K562 (cell line): ENCODE data around the gene SIGLEC9. TPM values are rescaled to one million over a fixed set of nuclear protein-coding genes. Genes with fewer than 3 reads are reported as not detected.

Experiments
- ATAC-seq: fragments of 200-7000 bp; cut with Tn5 transposase; 3 replicates; pipeline ENCODE4 v1.9.1; 2020; ENCODE audit warnings: moderate library complexity
- BruUV-seq: library from RNA; stranded (reverse); fragments of 400-500 nt; replicated peaks from 2 replicates; lab custom pipeline; 2021; lab: Mats Ljungman, UMichigan
- CTCF ChIA-PET: fragments of 300-600 bp; formaldehyde crosslinking; extraction: SDS; loops from one replicate; lab custom pipeline; 2021; ENCODE audit warnings: low intra/inter-chr PET ratio; lab: Yijun Ruan, JAX
- POLR2A ChIA-PET: fragments of 300-600, 350-650 bp; sonication (Branson Sonifier 250); formaldehyde crosslinking; extraction: SDS; loops from one replicate; lab custom pipeline; 2021; ENCODE audit warnings: antibody characterized with exemption, inconsistent platforms; lab: Yijun Ruan, JAX
- DNase-seq, 4 experiments: peaks; one replicate each; pipeline versions ENCODE4 v3.0.0 to v3.0.0-alpha.2; 2011 to 2018; ENCODE audit warnings: low spot score in 3 of 4, mixed read lengths in 3 of 4; ENCODE audit errors: extremely low read depth in 1 of 4
- FAIRE-seq: peaks from 2 replicates; lab custom pipeline; 2011; peaks lifted over from hg19 to GRCh38; lab: Jason Lieb, UNC
- H2AFZ ChIP-seq: 2 replicates; pipeline ENCODE4 v1.6.0; 2011; ENCODE audit warnings: low read depth, low read length, control low read depth, inconsistent platforms
- H3K27ac ChIP-seq: fragments of 200-600 bp; 3 replicates; pipeline ENCODE4 v1.8.0; 2011; ENCODE audit warnings: low read depth, mild to moderate bottlenecking, control low read depth, inconsistent platforms, low read length, moderate library complexity, mixed read lengths; ENCODE audit errors: extremely low read depth
- H3K27me3 ChIP-seq, 2 experiments: fragments of 300-600 bp in 1 of 2; 2 replicates in 1 of 2; 3 replicates in 1 of 2; pipeline versions ENCODE4 v1.6.0 to v1.8.0; 2011; ENCODE audit warnings: inconsistent platforms in 2 of 2, low read length in 2 of 2, mild to moderate bottlenecking in 1 of 2, mixed read lengths in 1 of 2, moderate library complexity in 1 of 2; ENCODE audit not compliant: control insufficient read depth in 2 of 2, insufficient read depth in 2 of 2
- H3K36me3 ChIP-seq: fragments of 300-600 bp; 3 replicates; pipeline ENCODE4 v1.8.0; 2011; ENCODE audit warnings: mild to moderate bottlenecking, low read length, inconsistent platforms; ENCODE audit not compliant: control insufficient read depth, insufficient read depth
- H3K4me1 ChIP-seq, 2 experiments: fragments of 200-600 bp in 1 of 2; replicated peaks in 1 of 2; 2 replicates in 1 of 2; 3 replicates in 1 of 2; pipeline versions ENCODE4 v1.5.1 to v1.8.0; 2011; ENCODE audit warnings: inconsistent platforms in 2 of 2, low read length in 2 of 2, mild to moderate bottlenecking in 1 of 2, mixed read lengths in 1 of 2, moderate library complexity in 1 of 2; ENCODE audit not compliant: control insufficient read depth in 2 of 2, insufficient read depth in 2 of 2
- H3K4me2 ChIP-seq: 2 replicates; pipeline ENCODE4 v1.6.1; 2011; ENCODE audit warnings: low read length, control low read depth, inconsistent platforms, mixed read lengths; ENCODE audit not compliant: insufficient read depth
- H3K4me3 ChIP-seq: fragments of 200-600 bp; sonication (generic), shearing (Covaris generic); 2 replicates; pipeline ENCODE4 v1.5.1; 2016; ENCODE audit warnings: control low read depth, inconsistent platforms
- H3K79me2 ChIP-seq: fragments of 200-600 bp; 3 replicates; pipeline ENCODE4 v1.8.0; 2011; ENCODE audit warnings: low read length, inconsistent platforms; ENCODE audit not compliant: control insufficient read depth, insufficient read depth
- H3K9ac ChIP-seq, 2 experiments: 2 replicates each; pipeline versions ENCODE4 v1.6.0 to v1.6.1; 2011; ENCODE audit warnings: low read depth in 2 of 2, low read length in 2 of 2, control low read depth in 1 of 2, inconsistent platforms in 1 of 2, mild to moderate bottlenecking in 1 of 2, mixed read lengths in 1 of 2; ENCODE audit not compliant: insufficient read depth in 1 of 2
- H3K9me1 ChIP-seq: one replicate; pipeline ENCODE4 v1.6.0; 2011; ENCODE audit warnings: inconsistent platforms, mild to moderate bottlenecking, low read length, moderate library complexity; ENCODE audit not compliant: control insufficient read depth, insufficient read depth
- H3K9me3 ChIP-seq: replicated peaks from 2 replicates; pipeline ENCODE4 v1.5.1; 2011; ENCODE audit warnings: low read depth, low read length, inconsistent platforms; ENCODE audit not compliant: control insufficient read depth, insufficient read depth
- H4K20me1 ChIP-seq: replicated peaks from 2 replicates; pipeline ENCODE4 v1.6.1; 2011; ENCODE audit warnings: low read length, inconsistent platforms, mixed read lengths; ENCODE audit not compliant: control insufficient read depth, insufficient read depth
- L3MBTL2 ChIP-seq: fragments of 450-650 bp; IDR thresholded peaks from 2 replicates; pipeline ENCODE4 v1.6.1; 2016; ENCODE audit warnings: mild to moderate bottlenecking, moderate library complexity
- POLR2AphosphoS2 ChIP-seq: IDR thresholded peaks from 2 replicates; pipeline ENCODE4 v1.6.1; 2012; ENCODE audit warnings: low read length, improper control_type of control experiment
- PTBP1 ChIP-seq: fragments of 200-400 bp; formaldehyde crosslinking; IDR thresholded peaks from 2 replicates; pipeline ENCODE4 v1.6.1; 2017; ENCODE audit warnings: low read depth, low read length
- STAT5A ChIP-seq: IDR thresholded peaks from 2 replicates; pipeline ENCODE4 v1.6.1; 2012; ENCODE audit warnings: low read length, inconsistent platforms, borderline replicate concordance
- ZBED1 ChIP-seq: IDR thresholded peaks from 2 replicates; pipeline ENCODE4 v1.6.1; 2014
- WGBS: fragments of 100-300 bp; shearing (Covaris generic); methylation state at CpG from one replicate; pipeline ENCODE4 v1.1.6; 2016; ENCODE audit warnings: low coverage, mixed read lengths; ENCODE audit not compliant: insufficient coverage; ENCODE audit errors: missing lambda C conversion rate; 5-methylcytosine and 5-hydroxymethylcytosine counted together
- in situ Hi-C: fragments of 300-500 bp; cut with MboI; formaldehyde crosslinking; loops from 4 replicates; pipeline ENCODE4 v1.15.0; 2018; ENCODE audit warnings: inconsistent platforms, mixed read lengths
- intact Hi-C: fragments of 100-400 bp; cut with micrococcal nuclease; formaldehyde crosslinking; loops from 2 replicates; pipeline ENCODE4 v1.14.2; 2022
- polyA plus RNA-seq, 8 experiments: library from polyadenylated mRNA; depleted of rRNA in 4 of 8; stranded (reverse) in 5 of 8; unstranded in 3 of 8; fragments of >200 nt; fragmentation: Nextera tagmentation in 2 of 8; fragmentation: Illumina TruSeq in 1 of 8; extraction: Ambion mirVana in 2 of 8; extraction: Trizol in 1 of 8; gene quantifications; 2 replicates each; pipeline versions ENCODE4 v1.2.1 to v1.2.3, GENCODE V29; 2011 to 2014; ENCODE audit warnings: inconsistent platforms in 1 of 8, missing spikeins in 1 of 8
- total RNA-seq, 7 experiments: library from RNA; depleted of rRNA in 6 of 7; stranded (reverse); fragments of >200 nt in 6 of 7; fragmentation: Illumina TruSeq in 2 of 7; extraction: Trizol in 2 of 7; gene quantifications; 2 replicates each; pipeline versions ENCODE4 v1.2.1 to v1.2.3, GENCODE V29; 2011 to 2021; ENCODE audit warnings: low replicate concordance in 1 of 7
- TF ChIP-seq, protein P1 (sequence below): IDR thresholded peaks from 2 replicates; pipeline ENCODE4 v1.6.1; 2016; ENCODE audit warnings: missing genetic modification characterization, missing compliant biosample characterization
- TF ChIP-seq, protein P2 (sequence below): fragments of 250-450 bp; sonication (Bioruptor Pico); IDR thresholded peaks from 2 replicates; pipeline ENCODE4 v1.8.0; 2021; ENCODE audit warnings: moderate library complexity, mild to moderate bottlenecking, inconsistent platforms

Gene SIGLEC9
- total and polyA plus RNA-seq, 9 of the 15 experiments (the other 6 are each of a cell fraction or from before 2014, with no cell fraction given) = 0.09 to 0.34 (median 0.22) TPM; not detected in 4

GRCh38 chr19:51089786-51090185, 34.9 kb upstream of the SIGLEC9 start (continued):
- TF ChIP-seq, protein P1, sequence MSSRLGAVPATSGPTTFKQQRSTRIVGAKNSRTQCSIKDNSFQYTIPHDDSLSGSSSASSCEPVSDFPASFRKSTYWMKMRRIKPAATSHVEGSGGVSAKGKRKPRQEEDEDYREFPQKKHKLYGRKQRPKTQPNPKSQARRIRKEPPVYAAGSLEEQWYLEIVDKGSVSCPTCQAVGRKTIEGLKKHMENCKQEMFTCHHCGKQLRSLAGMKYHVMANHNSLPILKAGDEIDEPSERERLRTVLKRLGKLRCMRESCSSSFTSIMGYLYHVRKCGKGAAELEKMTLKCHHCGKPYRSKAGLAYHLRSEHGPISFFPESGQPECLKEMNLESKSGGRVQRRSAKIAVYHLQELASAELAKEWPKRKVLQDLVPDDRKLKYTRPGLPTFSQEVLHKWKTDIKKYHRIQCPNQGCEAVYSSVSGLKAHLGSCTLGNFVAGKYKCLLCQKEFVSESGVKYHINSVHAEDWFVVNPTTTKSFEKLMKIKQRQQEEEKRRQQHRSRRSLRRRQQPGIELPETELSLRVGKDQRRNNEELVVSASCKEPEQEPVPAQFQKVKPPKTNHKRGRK (tag) = no peak
- no peak for TF ChIP-seq ZBED1
- TF ChIP-seq, protein P2, sequence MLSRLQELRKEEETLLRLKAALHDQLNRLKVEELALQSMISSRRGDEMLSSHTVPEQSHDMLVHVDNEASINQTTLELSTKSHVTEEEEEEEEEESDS (CRISPR knock-in tag) = no peak

- H3K27ac ChIP-seq = no peak overlapping the region
- ChIA-PET POLR2A (interaction anchor here (0.6 kb wide), 1 partner anchor 278 kb away, joined by 4 read pairs; no protein-coding TSS in a partner anchor), CTCF (no interaction called here)
- peaks cover 0 to 3% of the 10 kb centered on the region in 2 experiments; a peak in 2 of 5 replicates for H3K4me1 ChIP-seq
- no peaks in the 10 kb centered on the region for H3K79me2 ChIP-seq
- WGBS = 0% methylated on average over 4 of the region's 8 CpGs
- intact Hi-C loops (loop anchor here (5.0 kb wide), 1 partner anchor 383 kb away; no protein-coding TSS in a partner anchor), in situ Hi-C loops (loop anchor here (5.0 to 10.0 kb wide), 3 partner anchors 68 to 386 kb away; no protein-coding TSS in a partner anchor)
- FAIRE-seq (no peak), DNase-seq (no peak), ATAC-seq (no peak)
- 0 out of 2 replicates have a peak overlapping the region, but pooled peaks have one; percentile 1 for H3K4me2 ChIP-seq
- H3K4me3 ChIP-seq = no peak overlapping the region
- H3K27me3 ChIP-seq = peaks cover 17 to 47% of the 10 kb centered on the region in 2 experiments; a peak in 3 of 5 replicates
- peaks cover 4% of the 10 kb centered on the region for H3K9me1 ChIP-seq
- H2AFZ ChIP-seq = no peak overlapping the region
- no TSS peak for BruUV-seq
- H3K36me3 ChIP-seq = no peaks in the 10 kb centered on the region
- no peak for TF ChIP-seq POLR2AphosphoS2
- TF ChIP-seq PTBP1 = no peak
- peak; percentile 27 for TF ChIP-seq L3MBTL2
- TF ChIP-seq STAT5A = no peak
- H3K9ac ChIP-seq = no peak overlapping the region
- H3K9me3 ChIP-seq = no peaks in the 10 kb centered on the region
- H4K20me1 ChIP-seq = 0 out of 2 replicates have a peak, but pooled peaks cover 5% of the 10 kb centered on the region
Observed at GRCh38 chr19:51090471-51090870, 34.2 kb upstream of the SIGLEC9 start.
